Body of pancreas (tissue), 4 donors: ENCODE data around the gene FLOT2. TPM values are rescaled to one million over a fixed set of nuclear protein-coding genes. Genes with fewer than 3 reads are reported as not detected.

Experiments
- ATAC-seq: fragments of 150-250 bp; one replicate; pipeline ENCODE4 v1.9.1; 2016
- DNase-seq, 4 donors: peaks; one replicate each; pipeline ENCODE4 v3.0.0-alpha.2; 2019
- H3K27ac ChIP-seq, 4 donors: fragments of 200-600 bp; sonication (generic); 1 replicate in 3 of 4; 2 replicates in 1 of 4; pipeline versions ENCODE4 v1.5.1 to v1.6.1; 2016 to 2019; ENCODE audit warnings: mild to moderate bottlenecking in 1 of 4, mixed read lengths in 1 of 4, moderate library complexity in 1 of 4
- H3K27me3 ChIP-seq, 2 donors: fragments of 200-600 bp; sonication (generic); one replicate each; pipeline ENCODE4 v1.6.0; 2016; ENCODE audit warnings: mild to moderate bottlenecking in 1 of 2
- H3K36me3 ChIP-seq, 2 donors: fragments of 200-600 bp; sonication (generic); replicated peaks in 1 of 2; 2 replicates each; pipeline ENCODE4 v1.5.1; 2016; ENCODE audit warnings: low read depth in 2 of 2; ENCODE audit not compliant: insufficient read depth in 1 of 2
- H3K4me1 ChIP-seq: fragments of 200-600 bp; sonication (generic); one replicate; pipeline ENCODE4 v1.6.0; 2016
- H3K4me3 ChIP-seq, 2 donors: fragments of 200-600 bp; sonication (generic); 1 replicate in 1 of 2; 2 replicates in 1 of 2; pipeline ENCODE4 v1.5.1; 2016 to 2019
- H3K9me3 ChIP-seq, 3 donors: fragments of 200-600 bp; sonication (generic); 1 replicate in 2 of 3; 2 replicates in 1 of 3; pipeline ENCODE4 v1.5.1; 2016
- CTCF ChIP-seq, 7 experiments: fragments of 450-650 bp in 4 of 7; fragments of 200-600 bp in 3 of 7; sonication (generic) in 3 of 7; IDR thresholded peaks; one replicate each; pipeline ENCODE4 v1.5.1; 2016 to 2019; ENCODE audit warnings: antibody characterized with exemption in 7 of 7
- POLR2A ChIP-seq, 3 donors: fragments of 450-650 bp; IDR thresholded peaks; one replicate each; pipeline ENCODE4 v1.6.1; 2016; ENCODE audit warnings: antibody characterized with exemption in 3 of 3, mild to moderate bottlenecking in 2 of 3
- WGBS, 2 donors: methylation state at CpG; one replicate each; pipeline ENCODE4 v1.1.5; 2017; 5-methylcytosine and 5-hydroxymethylcytosine counted together
- intact Hi-C: fragments of 100-400 bp; cut with DNase I; formaldehyde crosslinking; loops from one replicate; pipeline ENCODE4 v1.15.1; 2023
- total RNA-seq, 2 donors: library from RNA; depleted of rRNA; stranded (reverse); fragments of >200 nt; gene quantifications; one replicate each; pipeline ENCODE4 v1.1.0, GENCODE V29; 2016

FLOT2 gene
- total RNA-seq, 2 donors from 2014 or later, result 26.0 to 32.4 TPM

GRCh38 chr17:28892024-28892423 is 5.5 kb downstream of the FLOT2 start:
- 89 to 94% methylated on average over 3 to 4 of the region's 4 CpGs for WGBS, 2 donors
- Histone ChIP-seq H3K4me3 (no peak overlapping the region), H3K27ac (no peak overlapping the region), H3K9me3 (no peaks in the 10 kb centered on the region), H3K27me3 (no peaks in the 10 kb centered on the region), H3K4me1 (peaks cover 33% of the 10 kb centered on the region), H3K36me3 (no peaks in the 10 kb centered on the region)
- intact Hi-C loops, result no loop called here
- DNase-seq (no peak), ATAC-seq (no peak)
- TF ChIP-seq CTCF (IDR thresholded peaks at IDR 0.05) (no peak), POLR2A (IDR thresholded peaks at IDR 0.05) (no peak)

GRCh38 chr17:28891201-28891600 is 6.3 kb downstream of the FLOT2 start:
- Histone ChIP-seq H3K4me1 (peaks cover 27% of the 10 kb centered on the region), H3K27ac (no peak overlapping the region), H3K36me3 (no peaks in the 10 kb centered on the region), H3K27me3 (no peaks in the 10 kb centered on the region), H3K4me3 (no peak overlapping the region), H3K9me3 (no peaks in the 10 kb centered on the region)
- intact Hi-C loops, result no loop called here
- TF ChIP-seq CTCF (IDR thresholded peaks at IDR 0.05) (no peak), POLR2A (IDR thresholded peaks at IDR 0.05) (no peak)
- DNase-seq (no peak), ATAC-seq (no peak)
- WGBS, 2 donors, result 85 to 91% methylated on average over 1 of the region's 1 CpG

GRCh38 chr17:28889996-28890395 is 7.5 kb downstream of the FLOT2 start:
- no peak for TF ChIP-seq POLR2A (IDR thresholded peaks at IDR 0.05)
- H3K4me3 ChIP-seq, result no peak overlapping the region
- H3K27ac ChIP-seq, result no peak overlapping the region
- intact Hi-C loops, result no loop called here
- no peaks in the 10 kb centered on the region for H3K36me3 ChIP-seq
- ATAC-seq, result no peak
- no peaks in the 10 kb centered on the region for H3K27me3 ChIP-seq
- DNase-seq, result no peak
- H3K9me3 ChIP-seq, result no peaks in the 10 kb centered on the region
- peaks cover 21% of the 10 kb centered on the region for H3K4me1 ChIP-seq
- WGBS, 2 donors, result 81 to 84% methylated on average over 5 of the region's 5 CpGs

- Histone ChIP-seq H3K9me3 (no peaks in the 10 kb centered on the region), H3K27me3 (no peaks in the 10 kb centered on the region), H3K4me1 (peaks cover 15% of the 10 kb centered on the region), H3K4me3 (no peak overlapping the region), H3K36me3 (peaks cover 0 to 2% of the 10 kb centered on the region in 2 donors), H3K27ac (no peak overlapping the region)
- WGBS, 2 donors, result 85 to 94% methylated on average over 3 to 7 of the region's 7 CpGs
- DNase-seq, result no peak
- ATAC-seq, result no peak
- intact Hi-C loops, result no loop called here
- no peak for TF ChIP-seq CTCF (IDR thresholded peaks at IDR 0.05)
Observed at GRCh38 chr17:28888832-28889231, 8.7 kb downstream of the FLOT2 start.

- 78 to 93% methylated on average over 7 to 12 of the region's 12 CpGs for WGBS, 2 donors
- Histone ChIP-seq H3K36me3 (peaks cover 0 to 2% of the 10 kb centered on the region in 2 donors), H3K27me3 (no peaks in the 10 kb centered on the region), H3K4me1 (peaks cover 6% of the 10 kb centered on the region), H3K4me3 (no peak overlapping the region), H3K9me3 (no peaks in the 10 kb centered on the region), H3K27ac (no peak overlapping the region)
- no peak for ATAC-seq
- intact Hi-C loops, result no loop called here
- no peak for DNase-seq
- no peak for TF ChIP-seq POLR2A (IDR thresholded peaks at IDR 0.05)
- no peak for TF ChIP-seq CTCF (IDR thresholded peaks at IDR 0.05)
Observed at GRCh38 chr17:28887871-28888471, 9.6 kb downstream of the FLOT2 start.
